ENCODE data around the gene C16orf96. TPM values are rescaled to one million over a fixed set of nuclear protein-coding genes. Genes with fewer than 3 reads are reported as not detected.

C16orf96 gene
- total and polyA plus RNA-seq, 2 of the 13 experiments (the other 11 are each of a cell fraction or from before 2014, with no cell fraction given): 0.03 TPM; not detected in 1

DNA sequence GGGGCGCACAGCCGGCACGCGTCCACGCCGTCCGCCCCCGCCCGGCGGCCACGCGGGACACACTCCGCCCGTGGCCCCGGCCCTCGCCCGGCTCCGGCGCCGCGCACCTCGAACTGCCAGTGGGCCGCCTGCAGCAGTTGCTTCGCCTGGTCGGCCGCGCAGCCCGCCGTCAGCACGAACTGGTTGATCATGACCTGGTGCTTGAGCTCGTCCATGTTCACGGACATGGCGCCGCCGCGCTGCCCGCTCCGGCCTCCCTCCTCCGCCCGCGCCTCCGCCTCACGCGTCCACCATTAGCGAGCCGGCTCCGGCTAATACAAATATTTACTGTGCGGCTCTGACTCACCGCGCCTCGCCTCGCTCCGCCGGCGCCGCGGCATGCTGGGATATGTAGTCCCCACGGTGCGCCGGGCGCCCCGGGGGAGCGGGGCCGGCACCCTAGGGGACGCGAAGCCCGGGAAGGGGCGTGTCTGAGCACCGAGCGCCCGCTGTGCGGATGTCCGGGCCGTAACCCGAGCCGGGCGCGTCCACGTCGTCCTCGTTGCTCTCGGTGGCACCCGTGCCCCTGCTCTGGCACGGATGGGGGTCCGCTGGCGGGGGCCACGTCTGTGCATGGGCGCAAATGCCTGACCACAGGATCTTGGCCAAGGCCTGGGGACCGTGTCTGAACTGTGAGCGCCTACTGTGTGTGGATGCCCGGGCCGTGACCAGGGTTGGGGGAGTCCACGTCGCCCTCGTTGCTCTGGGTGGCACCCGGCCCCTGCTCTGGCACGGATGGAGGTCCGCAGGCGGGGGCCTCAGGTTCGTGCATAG is 58.6 kb downstream of the C16orf96 start, which contains the start of gene UBALD1 (continued):
- TF ChIP-seq, protein P1, sequence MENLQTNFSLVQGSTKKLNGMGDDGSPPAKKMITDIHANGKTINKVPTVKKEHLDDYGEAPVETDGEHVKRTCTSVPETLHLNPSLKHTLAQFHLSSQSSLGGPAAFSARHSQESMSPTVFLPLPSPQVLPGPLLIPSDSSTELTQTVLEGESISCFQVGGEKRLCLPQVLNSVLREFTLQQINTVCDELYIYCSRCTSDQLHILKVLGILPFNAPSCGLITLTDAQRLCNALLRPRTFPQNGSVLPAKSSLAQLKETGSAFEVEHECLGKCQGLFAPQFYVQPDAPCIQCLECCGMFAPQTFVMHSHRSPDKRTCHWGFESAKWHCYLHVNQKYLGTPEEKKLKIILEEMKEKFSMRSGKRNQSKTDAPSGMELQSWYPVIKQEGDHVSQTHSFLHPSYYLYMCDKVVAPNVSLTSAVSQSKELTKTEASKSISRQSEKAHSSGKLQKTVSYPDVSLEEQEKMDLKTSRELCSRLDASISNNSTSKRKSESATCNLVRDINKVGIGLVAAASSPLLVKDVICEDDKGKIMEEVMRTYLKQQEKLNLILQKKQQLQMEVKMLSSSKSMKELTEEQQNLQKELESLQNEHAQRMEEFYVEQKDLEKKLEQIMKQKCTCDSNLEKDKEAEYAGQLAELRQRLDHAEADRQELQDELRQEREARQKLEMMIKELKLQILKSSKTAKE (CRISPR knock-in tag; IDR thresholded peaks at IDR 0.05; ENCODE audit: borderline replicate concordance): peak; percentile 78; the same call in 1 of the 2 replicates
- TF ChIP-seq ZNF225 (CRISPR knock-in tag; IDR thresholded peaks at IDR 0.05) (no peak), ZNF878 (CRISPR knock-in tag; IDR thresholded peaks at IDR 0.05) (no peak), ZNF674 (CRISPR knock-in tag; IDR thresholded peaks at IDR 0.05; ENCODE audit: low read depth) (0 out of 2 replicates have a peak, but pooled peaks have one; percentile 38), MAFF (IDR thresholded peaks at IDR 0.05; ENCODE audit: low read depth, low read length) (no peak), SRSF4 (IDR thresholded peaks at IDR 0.05; ENCODE audit: low read depth, low read length, poor library complexity, severe bottlenecking) (no peak), ZNF282 (IDR thresholded peaks at IDR 0.05; ENCODE audit: partially characterized antibody) (no peak)
- TF ChIP-seq, protein P2, sequence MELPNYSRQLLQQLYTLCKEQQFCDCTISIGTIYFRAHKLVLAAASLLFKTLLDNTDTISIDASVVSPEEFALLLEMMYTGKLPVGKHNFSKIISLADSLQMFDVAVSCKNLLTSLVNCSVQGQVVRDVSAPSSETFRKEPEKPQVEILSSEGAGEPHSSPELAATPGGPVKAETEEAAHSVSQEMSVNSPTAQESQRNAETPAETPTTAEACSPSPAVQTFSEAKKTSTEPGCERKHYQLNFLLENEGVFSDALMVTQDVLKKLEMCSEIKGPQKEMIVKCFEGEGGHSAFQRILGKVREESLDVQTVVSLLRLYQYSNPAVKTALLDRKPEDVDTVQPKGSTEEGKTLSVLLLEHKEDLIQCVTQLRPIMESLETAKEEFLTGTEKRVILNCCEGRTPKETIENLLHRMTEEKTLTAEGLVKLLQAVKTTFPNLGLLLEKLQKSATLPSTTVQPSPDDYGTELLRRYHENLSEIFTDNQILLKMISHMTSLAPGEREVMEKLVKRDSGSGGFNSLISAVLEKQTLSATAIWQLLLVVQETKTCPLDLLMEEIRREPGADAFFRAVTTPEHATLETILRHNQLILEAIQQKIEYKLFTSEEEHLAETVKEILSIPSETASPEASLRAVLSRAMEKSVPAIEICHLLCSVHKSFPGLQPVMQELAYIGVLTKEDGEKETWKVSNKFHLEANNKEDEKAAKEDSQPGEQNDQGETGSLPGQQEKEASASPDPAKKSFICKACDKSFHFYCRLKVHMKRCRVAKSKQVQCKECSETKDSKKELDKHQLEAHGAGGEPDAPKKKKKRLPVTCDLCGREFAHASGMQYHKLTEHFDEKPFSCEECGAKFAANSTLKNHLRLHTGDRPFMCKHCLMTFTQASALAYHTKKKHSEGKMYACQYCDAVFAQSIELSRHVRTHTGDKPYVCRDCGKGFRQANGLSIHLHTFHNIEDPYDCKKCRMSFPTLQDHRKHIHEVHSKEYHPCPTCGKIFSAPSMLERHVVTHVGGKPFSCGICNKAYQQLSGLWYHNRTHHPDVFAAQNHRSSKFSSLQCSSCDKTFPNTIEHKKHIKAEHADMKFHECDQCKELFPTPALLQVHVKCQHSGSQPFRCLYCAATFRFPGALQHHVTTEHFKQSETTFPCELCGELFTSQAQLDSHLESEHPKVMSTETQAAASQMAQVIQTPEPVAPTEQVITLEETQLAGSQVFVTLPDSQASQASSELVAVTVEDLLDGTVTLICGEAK (IDR thresholded peaks at IDR 0.05): no peak
- TF ChIP-seq, protein P2 (CRISPR knock-in tag; IDR thresholded peaks at IDR 0.05): peak; percentile 41; the same call in 1 of the 2 replicates
- TF ChIP-seq, protein P3, sequence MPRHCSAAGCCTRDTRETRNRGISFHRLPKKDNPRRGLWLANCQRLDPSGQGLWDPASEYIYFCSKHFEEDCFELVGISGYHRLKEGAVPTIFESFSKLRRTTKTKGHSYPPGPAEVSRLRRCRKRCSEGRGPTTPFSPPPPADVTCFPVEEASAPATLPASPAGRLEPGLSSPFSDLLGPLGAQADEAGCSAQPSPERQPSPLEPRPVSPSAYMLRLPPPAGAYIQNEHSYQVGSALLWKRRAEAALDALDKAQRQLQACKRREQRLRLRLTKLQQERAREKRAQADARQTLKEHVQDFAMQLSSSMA (CRISPR knock-in tag; IDR thresholded peaks at IDR 0.05): no peak
- TF ChIP-seq, protein P4, sequence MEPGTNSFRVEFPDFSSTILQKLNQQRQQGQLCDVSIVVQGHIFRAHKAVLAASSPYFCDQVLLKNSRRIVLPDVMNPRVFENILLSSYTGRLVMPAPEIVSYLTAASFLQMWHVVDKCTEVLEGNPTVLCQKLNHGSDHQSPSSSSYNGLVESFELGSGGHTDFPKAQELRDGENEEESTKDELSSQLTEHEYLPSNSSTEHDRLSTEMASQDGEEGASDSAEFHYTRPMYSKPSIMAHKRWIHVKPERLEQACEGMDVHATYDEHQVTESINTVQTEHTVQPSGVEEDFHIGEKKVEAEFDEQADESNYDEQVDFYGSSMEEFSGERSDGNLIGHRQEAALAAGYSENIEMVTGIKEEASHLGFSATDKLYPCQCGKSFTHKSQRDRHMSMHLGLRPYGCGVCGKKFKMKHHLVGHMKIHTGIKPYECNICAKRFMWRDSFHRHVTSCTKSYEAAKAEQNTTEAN (CRISPR knock-in tag; conservative IDR thresholded peaks at IDR 0.05): 0 out of 2 replicates have a peak, but pooled peaks have one; percentile 62

All from HepG2 (cell line).